ENCODE results near the gene ANGPTL4.
"Not testable (repeated sequence)": the region's sequence is repeated elsewhere in the genome, so short reads cannot be mapped to it uniquely, and the experiment has no call there.

The ANGPTL4 gene

GRCh38 chr19:8334458-8335342, 29.3 kb upstream of the ANGPTL4 start:
- DNase-seq (ENCODE audit: low read depth, low spot score), result no peak

GRCh38 chr19:8335343-8336071, 28.4 kb upstream of the ANGPTL4 start:
- DNase-seq (ENCODE audit: low read depth, low spot score), result no peak

GRCh38 chr19:8336072-8336569, 27.8 kb upstream of the ANGPTL4 start:
- DNase-seq (ENCODE audit: low read depth, low spot score), result no peak

DNA sequence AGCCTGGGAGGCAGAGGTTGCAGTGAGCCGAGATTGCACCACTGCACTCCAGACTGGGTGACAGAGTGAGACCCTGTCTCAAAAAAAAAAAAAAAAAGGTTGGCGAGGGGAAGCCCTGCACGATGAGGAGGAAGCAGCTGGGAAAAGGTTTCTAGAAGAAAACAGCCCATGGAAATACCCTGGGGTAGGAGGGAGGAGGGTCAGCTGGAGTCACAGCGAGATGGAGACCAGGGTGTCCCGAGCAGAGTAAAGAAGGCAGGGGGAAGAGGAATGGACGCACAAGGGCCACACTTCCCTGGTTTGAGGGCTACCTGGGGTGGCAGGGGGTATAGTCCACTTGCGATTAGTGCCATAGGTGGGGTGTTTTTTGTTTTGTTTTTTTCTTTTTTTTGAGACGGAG, 27.3 kb upstream of the ANGPTL4 start:
- no peak for DNase-seq (ENCODE audit: low read depth, low spot score)

- DNase-seq (ENCODE audit: low read depth, low spot score), result no peak
Observed at GRCh38 chr19:8337728-8338127, 26.2 kb upstream of the ANGPTL4 start.

DNA sequence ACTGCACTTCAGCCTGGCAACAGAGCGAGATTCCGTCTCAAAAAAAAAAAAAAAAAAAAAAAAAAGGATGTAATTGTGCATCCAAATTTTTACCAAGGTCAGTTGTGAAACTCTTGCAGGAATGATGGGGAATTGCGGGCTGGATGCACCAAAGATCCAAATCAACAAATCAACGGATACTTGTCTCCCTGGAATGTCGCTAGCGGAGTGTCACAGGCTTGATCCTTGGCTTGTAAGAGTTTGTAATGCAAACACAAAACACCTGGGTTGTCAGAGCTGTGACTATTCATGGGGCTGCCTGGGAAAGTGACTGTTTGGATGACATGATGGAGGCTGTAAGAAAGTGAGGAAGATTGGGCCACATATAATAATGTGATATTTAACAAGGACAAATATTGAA, 25.1 kb upstream of the ANGPTL4 start:
- no peak for DNase-seq (ENCODE audit: low read depth, low spot score)

- no peak for DNase-seq (ENCODE audit: low read depth, low spot score)
Observed at GRCh38 chr19:8340341-8341096, 23.4 kb upstream of the ANGPTL4 start.

DNA sequence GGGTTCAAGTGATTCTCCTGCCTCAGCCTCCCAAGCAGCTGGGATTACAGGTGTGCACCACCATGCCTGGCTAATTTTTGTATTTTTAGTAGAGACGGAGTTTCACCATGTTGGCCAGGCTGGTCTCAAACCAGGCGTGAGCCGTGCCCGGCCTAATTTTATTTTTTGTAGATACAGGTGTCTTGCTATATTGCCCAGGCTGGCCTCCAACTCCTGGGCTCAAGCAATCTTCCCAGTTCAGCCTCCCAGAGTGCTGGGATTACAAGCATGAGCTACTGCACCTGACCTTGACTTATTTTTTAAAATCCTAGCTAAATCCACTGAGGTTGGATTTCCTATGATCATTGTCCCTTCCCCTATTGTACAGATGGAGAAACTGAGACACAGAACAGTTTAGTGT, 22.5 kb upstream of the ANGPTL4 start:
- DNase-seq (ENCODE audit: low read depth, low spot score), result not testable (repeated sequence)

DNA sequence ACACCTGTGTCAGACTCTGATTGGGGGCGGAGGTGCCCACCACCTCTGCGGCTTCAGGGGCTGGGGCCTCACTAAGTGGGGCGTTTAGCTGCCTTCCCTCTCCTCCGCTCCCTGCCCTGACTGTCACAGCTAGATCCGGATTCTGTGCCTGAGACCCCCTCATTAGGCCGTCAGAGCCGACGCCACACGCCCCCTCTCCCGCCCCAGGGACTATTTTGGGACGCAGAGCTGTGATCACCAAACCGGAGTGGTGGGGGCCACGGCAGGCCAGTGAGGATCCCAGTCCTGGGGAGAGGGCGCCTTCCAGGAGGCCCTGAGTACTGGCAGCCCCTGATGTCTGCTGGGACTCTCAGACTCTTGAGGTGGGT, 21.7 kb upstream of the ANGPTL4 start:
- no peak for DNase-seq (ENCODE audit: low read depth, low spot score)

- DNase-seq (ENCODE audit: low read depth, low spot score), result no peak
Observed at GRCh38 chr19:8342684-8343482, 21.1 kb upstream of the ANGPTL4 start, which contains the start of gene KANK3. Gene KANK3, minus strand, starts transcription at chr19:8343262. Its CDS starts 5,434 bp downstream, at chr19:8337828.

- DNase-seq (ENCODE audit: low read depth, low spot score), result no peak
Observed at GRCh38 chr19:8343483-8343844, 20.5 kb upstream of the ANGPTL4 start.

DNA sequence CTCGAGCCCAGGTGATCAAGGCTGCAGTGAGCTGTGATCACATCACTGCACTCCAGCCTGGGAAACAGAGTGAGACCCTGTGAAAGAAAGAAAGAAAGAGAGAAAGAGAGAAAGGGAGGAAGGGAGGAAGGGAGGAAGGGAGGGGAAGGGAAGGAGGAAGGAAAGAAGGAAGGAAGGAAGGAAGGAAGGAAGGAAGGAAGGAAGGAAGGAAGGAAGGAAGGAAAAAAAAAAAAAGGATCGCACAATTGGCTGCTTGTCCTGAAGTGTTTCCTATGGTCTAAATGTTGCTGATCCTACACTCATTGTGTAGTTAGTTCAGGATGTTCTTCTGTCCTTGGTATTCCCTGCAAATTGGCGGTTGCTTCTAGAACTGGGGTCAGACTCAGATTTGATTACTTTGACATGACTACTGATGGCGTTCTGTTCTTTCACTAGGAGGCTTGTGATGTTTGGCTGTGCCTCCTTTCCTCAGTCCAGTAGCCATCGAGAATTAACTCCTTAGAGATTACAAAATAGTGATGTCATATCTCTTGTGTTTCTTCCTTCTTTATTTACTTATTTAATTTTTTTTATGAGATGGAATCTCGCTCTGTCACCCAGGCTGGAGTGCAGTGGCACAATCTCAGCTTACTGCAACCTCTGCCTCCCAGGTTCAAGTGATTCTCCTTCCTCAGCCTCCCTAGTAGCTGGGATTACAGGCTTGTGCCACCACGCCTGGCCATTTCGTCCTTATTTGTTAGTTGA, 14.2 kb upstream of the ANGPTL4 start:
- not testable (repeated sequence) for DNase-seq (ENCODE audit: low read depth, low spot score)

DNA sequence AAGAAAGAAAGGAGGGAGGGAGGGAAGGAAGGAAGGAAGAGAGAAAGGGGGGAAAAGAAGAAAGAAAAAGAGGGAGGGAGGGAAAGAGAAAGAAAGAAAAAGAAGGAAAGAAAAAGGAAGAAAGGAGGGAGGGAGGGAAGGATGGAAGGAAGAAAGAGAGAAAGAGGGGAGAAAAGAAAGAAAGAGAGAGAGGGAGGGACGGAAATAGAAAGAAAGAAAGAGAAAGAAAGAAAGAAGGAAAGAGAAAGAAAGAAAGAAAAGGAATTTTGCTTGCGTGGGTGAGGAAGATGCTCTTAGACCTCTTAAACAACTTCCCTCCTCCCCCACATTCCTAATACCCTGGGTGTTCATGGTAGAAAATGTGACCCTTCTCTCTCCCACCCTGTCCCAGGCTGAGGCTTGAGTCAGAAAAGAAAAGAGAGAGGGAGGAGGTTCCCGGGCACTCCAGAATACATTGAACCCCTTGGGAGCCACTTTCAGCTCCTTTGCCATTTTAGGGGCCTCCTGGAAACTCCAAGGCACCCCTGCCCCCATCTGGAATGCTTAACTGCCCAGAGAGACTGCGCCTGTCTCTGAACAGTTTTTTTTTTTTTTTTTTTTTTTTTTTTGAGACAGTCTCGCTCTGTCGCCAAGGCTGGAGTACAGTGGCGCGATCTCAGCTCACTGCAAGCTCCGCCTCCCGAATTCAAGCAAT, 11.7 kb upstream of the ANGPTL4 start:
- no peak for DNase-seq (ENCODE audit: low read depth, low spot score)

GRCh38 chr19:8352845-8353244, 11.1 kb upstream of the ANGPTL4 start:
- DNase-seq (ENCODE audit: low read depth, low spot score), result not testable (repeated sequence)

DNA sequence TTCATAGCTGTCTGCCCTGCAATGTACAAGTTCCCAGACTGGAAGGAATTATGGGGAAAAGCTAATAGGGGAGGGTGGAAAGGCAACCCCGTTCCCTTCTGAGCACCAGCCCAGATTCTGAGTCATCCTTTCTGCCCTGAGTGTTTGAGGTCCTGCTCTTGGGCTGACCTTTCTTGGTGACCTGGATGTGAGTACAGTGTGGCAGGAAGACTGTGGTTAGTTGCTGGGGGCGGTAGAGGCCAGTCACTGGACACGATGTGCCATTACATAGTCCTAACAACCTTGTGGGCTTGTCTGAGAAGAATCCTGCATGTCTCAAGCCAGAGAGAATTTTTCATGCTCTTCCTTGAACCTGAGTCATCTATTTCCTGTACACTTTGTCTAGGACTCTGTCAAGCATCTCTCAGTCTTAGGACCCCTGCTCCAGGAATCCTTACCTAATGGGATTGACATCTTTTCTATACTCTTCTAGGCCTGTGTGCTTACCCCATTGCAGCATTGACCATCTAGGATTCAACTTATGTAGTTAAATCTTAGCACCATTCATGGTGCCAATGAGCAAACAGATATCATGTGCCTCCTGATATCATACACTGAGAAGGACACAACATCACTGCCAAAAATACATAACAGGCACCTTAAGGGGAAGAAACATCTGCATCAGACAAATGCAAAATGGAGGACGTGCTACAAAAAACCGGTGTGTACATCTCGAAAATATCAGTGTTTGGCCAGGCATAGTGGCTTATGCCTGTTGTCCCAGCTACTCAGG, 8.1 kb upstream of the ANGPTL4 start:
- DNase-seq (ENCODE audit: low read depth, low spot score), result no peak

DNA sequence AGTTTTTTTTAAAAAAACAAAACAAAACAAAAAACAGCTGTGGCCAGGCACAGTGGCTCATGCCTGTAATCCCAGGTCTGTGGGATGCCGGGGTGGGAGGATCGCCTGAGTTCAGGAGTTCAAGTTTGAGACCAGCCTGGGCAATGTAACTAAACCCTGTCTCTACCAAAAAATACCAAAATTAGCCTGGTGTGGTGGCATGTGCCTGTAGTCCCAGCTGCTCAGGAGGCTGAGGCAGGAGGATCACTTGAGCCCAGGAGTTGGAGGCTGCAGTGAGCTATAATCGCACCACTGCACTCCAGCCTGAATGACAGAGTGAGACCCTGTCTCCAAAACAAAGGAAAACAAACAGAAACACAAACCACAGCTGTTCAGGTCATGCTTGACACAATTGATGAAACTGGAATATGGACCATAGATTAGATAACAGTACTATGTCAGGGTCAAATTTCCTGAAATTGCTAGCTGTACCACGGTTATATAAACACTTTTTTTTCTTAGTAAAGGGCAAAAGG, 6.9 kb upstream of the ANGPTL4 start:
- DNase-seq (ENCODE audit: low read depth, low spot score), result no peak

DNA sequence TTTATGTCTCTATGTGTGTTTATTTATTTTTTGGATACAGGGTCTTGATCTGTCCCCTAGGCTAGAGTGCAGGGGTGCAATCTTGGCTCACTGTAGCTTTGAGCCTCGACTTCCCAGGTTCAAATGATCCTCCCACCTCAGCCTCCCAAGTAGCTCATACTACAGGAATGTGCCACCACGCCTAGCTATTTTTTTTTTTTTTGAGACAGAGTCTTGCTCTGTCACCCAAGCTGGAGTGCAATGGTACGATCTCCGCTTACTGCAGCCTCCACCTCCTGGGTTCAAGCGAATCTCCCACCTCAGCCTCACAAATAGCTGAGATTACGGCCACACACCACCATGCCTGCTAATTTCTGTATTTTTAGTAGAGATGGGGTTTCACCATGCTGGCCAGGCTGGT, 5.0 kb upstream of the ANGPTL4 start:
- no peak for DNase-seq (ENCODE audit: low read depth, low spot score)

GRCh38 chr19:8360196-8360595, 3.8 kb upstream of the ANGPTL4 start:
- no peak for DNase-seq (ENCODE audit: low read depth, low spot score)
